Measurements from ENCODE around the gene SELENOF.
A peak's percentile ranks its signal among the peaks of the same experiment; 100 is the strongest.

SELENOF gene

DNA sequence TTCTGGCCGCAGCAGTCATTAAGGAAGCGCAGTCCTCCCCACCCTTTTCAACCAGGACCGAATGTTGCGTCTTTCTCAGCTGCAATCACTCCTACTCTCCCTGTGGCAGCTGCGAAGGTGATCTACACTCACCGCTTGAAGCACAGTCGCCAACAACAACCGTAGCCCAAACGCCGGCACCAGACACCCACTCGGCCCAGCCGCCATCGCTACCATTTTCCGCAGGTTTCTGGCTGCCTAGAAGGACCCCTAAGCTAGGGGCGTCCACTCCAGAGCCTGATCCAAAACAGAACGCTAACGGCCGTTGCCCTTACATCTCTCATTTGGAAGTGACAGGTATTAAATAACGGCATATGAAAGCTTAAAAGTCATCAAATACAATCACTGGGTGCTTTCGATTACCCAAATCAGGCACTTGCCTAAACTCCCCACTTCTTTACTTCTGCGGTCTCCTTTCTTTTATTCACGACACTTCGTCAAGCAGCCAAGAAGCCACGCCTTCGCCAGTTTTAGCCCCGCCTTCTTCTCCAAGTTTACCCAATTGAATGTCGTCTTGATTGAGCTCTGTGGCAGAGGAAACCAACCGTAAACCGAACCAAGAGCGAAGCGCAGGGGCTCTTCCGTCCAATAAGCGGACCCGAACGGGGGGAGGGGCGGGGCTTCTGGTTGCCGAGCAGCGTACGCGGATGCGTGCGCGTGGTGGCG lies at the start of gene SELENOF:
TSS of gene SELENOF (minus strand) at position 231 of the 705 bp plus-strand sequence. CDS start at position 216, 15 bp downstream.
- peak; percentile 97 to 98 for DNase-seq (ENCODE audit: low read depth in 2 of 2)

DNA sequence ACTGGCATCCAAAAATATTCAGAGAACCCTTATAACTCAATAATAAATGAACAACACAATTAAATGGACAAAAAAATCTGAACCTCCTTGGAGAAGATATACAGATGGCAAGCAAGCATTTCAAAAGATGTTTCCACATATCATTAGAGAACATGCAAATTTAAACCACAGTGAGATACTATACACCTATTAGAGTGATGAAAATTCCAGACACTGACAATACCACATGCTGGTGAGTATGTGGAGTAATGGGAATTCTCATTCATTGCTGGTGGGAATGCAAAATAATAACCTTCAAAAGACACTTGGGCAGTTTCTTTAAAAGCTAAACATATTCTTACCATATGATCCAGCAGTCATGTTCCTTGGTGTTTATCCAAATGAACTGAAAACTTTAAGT lies 46.6 kb upstream of the SELENOF start:
- no peak for DNase-seq (ENCODE audit: low read depth in 2 of 2)

DNA sequence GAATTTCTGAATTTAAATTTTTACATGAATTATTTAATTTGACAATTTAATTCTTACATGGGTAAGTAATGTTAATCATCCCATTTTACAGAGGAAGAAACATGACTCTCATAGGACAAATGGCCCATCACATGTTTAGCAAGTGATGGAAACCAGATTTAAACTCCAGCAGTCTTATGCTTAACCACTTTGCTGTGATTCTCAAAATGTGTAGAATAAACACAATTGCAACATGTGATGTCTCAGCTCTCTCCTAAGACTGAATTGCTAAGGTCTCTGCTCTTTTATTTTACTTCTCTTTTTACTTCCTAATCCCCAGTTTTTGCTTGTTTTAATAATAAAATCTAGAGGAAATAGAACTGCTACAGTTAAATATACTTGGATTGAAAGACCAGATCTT lies 43.3 kb upstream of the SELENOF start:
- DNase-seq (ENCODE audit: low read depth in 2 of 2), result no peak

DNA sequence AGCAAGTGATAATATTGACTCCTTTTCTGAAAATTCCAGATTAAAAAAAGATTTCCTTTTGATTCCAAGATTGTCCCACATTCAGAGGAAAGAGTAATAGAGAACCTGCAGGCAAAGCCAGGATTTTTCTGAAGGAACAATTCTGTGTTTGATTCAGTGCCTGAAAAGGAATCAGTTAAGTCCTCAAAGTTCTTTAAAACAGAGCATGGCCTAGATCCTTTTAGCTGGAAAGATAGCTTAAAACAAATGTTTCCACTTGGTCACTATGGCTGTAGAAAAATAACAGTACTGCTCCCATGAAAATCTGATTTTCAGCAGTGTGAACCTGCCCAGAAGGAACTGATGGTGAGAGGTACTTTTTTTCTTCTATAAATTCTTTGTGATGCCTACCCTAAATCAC lies 42.3 kb upstream of the SELENOF start:
- DNase-seq (ENCODE audit: low read depth in 2 of 2), result no peak

DNA sequence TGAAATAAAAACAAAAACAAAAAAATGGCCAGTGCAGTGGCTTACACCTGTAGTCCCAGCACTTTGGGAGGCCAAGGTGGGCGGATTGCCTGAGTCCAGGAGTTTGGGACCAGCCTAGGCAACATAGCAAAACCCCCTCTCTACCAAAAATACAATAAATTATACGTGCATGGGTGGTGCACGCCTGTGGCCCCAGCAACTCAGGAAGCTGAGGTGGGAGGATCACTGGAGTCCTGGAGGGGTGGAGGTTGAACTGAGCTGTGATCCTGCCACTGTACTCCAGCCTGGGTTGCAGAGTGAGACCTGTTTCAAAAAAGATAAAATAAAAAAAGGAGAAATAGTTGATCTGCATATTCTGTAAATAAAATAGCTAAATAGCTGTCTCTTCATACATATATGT lies 41.8 kb upstream of the SELENOF start:
- DNase-seq (ENCODE audit: low read depth in 2 of 2), result no peak

DNA sequence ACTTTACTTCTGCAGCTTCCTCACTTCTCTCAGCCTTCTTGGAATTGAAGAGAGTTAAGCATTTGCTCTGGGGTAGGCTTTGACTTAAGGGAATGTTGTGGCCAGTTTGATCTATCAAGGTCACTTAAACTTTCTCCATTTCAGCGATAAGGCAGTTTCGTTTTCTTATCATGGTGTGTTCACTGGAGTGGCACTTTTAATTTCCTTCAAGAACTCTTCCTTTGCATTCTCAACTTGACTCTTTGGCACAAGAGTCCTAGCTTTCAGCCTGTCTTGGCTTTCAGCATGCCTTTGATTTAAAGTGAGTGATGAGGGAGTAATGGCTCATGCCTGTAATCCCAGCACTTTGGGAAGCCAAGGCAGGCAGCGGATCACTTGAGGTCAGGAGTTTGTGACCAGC lies 39.2 kb upstream of the SELENOF start:
- DNase-seq (ENCODE audit: low read depth in 2 of 2), result no peak

DNA sequence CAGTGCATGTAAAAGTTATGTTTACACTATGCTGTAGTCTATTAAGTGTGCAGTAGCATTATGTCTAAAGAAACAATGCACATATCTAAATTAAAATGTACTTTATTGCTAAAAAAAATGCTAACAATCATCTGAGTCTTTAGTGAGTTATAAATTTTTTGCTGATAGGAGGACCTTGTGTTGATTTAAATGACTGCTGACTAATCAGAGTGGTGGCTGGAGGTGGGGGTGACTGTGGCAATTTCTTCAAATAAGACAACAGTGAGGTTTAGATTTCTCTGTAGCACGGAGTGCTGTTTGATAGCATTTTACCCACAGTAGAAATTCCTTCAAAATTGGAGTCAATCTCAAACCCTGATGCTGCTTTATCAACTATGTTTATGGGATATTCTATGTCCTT lies 37.5 kb upstream of the SELENOF start:
- DNase-seq (ENCODE audit: low read depth in 2 of 2), result no peak

DNA sequence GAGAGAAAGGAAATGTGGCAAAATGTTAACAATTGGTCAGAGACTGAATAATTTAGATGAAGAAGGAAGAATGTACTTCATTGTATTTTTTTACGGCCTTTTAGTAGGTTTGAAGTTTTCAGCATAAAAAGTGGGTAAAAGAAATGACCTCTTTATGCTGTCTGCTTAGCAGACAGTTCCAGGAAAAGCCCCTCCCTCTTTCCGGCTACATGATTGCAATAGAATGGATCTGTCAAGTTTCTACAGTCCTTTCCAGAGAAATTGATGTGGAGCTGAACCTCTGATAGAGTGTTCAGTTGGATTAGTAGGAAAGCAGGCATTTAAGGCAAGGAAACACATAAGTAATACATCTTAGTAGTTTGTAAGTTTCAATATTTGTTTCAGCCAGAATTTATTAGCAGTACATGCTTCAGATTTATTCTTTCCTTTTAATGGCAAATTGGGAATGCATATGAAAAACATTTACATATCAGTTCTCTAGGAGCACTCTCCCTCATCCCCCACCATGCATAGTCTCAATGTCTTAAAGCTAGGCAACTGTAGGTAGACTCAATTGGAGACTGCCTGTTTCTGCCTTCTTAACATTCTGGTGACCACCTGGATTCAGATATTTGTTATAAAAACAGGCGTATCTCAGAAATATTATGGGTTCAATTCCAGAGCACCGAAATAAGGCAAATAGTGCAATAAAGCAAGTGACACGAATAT lies 36.9 kb upstream of the SELENOF start:
- DNase-seq (ENCODE audit: low read depth in 2 of 2), result no peak

DNA sequence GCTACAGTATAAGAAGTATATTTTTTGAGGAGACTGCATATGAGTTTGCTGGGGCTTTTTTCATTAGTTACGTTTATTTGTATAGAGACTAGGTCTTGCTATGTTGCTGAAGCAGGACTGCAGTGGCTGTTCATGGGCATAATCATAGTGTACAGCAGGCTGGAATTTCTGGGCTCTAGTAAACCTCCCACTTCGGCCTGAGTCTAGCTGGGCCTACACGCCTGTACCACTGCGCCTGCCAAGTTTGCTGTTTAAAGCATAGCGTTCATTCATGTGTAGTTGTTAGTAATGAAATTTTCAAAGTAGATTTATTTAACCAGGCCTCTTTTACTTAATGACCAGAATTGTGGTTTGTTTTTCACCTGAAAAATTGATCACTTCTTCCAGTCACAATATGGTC lies 34.3 kb upstream of the SELENOF start:
- DNase-seq (ENCODE audit: low read depth in 2 of 2), result no peak

DNA sequence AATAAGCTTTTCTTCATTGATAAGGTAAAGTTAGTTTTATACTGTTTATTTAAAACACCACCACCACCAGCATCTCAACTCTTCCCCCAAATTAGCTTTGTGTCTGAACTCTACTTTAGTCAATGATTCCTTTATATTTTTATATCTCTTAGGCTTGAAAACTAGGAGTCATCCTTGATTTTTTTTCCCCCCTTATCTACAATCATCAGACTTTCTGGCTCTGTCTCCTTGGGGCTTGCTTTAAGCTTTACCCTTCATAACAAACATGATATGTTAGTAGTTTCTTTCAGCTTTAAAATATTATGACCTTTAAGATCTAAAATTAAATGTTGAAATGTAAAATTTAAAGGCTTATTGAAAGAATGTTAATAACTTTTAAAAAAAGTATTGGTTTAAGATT lies 28.8 kb upstream of the SELENOF start:
- no peak for DNase-seq (ENCODE audit: low read depth in 2 of 2)

DNA sequence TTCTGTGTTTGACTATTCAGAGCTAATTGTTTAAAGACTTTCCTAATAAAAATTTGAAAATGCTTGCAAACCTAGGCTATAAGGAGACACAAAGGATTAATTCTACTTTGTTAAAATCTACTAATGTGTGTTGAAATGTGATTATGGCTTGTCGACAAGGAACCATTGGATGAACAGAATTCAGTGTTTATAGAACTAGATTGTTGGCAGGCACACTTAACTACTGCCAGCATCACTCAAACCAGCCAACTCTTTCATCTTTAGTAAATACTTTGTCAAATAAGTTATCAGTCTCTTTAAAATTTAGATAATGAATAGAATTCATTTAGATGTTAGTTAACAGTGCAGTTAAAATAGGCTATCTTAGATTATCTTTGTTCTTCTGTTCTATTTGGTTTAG lies 28.1 kb upstream of the SELENOF start:
- no peak for DNase-seq (ENCODE audit: low read depth in 2 of 2)

DNA sequence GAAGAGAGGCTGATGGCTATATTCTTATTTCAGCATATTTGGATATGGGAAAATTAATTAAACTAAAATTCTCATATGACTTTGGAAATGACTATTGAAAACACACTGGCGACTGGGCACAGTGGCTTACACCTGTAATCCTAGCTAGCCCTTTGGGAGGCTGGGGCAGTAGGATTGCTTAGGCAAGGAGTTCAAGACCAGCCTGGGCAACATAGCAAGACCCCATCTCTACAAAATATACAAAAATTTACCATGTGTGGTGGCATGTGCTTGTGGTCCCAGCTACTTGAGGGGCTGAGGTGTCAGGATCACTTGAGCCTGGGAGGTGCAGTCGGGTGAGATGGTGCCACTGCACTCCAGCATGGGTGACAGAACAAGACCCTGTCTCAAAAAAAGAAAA lies 26.7 kb upstream of the SELENOF start:
- no peak for DNase-seq (ENCODE audit: low read depth in 2 of 2)

DNA sequence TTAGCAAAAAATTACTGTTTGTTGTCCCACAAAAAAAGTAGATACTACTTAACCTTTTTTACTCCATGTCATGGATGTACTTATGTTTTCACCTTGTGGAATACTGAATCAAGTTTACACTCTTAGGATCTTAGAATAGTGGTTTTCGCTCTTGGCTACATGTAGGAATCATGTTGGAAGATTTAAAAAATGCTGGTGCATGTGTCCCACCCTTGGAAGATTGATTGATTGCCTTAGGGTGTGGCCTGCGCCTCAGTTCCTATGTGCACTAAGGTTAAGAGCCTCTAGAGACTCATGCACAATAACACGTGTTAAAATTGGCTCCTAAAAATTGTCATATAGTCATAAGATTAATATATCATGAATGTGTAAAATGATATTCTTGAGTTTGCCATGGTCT lies 25.5 kb upstream of the SELENOF start:
- DNase-seq (ENCODE audit: low read depth in 2 of 2), result no peak

DNA sequence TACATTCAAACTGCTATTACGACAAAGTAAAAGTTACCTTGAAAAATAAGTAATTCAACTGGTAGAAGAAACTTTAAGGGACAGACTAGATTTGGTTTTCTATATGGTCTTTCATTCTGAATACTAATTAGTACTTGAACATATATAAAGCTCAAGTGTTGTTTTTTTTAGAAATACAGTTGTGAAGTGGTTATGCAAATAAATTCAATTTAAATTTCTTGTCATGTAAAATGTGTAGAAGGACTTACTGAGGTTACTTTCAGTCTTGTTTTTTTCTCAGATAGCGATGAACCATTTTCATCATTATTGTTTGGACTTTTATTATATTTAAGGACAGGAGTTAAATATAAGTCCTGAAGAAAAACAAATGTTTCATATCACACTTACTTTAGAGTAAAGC lies 24.9 kb upstream of the SELENOF start:
- DNase-seq (ENCODE audit: low read depth in 2 of 2), result no peak

DNA sequence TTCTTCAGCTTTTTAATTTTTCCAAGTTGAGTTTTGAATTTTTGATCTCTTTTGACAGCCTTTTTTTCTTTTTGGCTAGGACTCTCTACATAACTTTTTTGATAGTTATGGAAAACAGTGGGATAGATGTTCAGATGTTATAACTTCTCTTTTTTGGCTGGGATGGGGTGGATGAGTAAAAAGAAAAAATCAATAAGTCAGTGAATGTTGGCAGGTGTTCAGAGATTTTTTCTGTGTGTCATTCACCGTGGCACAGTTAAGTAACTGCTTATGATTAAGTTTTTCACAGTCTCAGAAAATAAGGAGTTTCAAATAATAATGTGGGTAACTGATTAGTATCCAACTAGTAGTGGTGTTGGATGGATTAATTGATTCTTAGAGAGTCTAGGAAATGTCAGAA lies 24.5 kb upstream of the SELENOF start:
- no peak for DNase-seq (ENCODE audit: low read depth in 2 of 2)

DNA sequence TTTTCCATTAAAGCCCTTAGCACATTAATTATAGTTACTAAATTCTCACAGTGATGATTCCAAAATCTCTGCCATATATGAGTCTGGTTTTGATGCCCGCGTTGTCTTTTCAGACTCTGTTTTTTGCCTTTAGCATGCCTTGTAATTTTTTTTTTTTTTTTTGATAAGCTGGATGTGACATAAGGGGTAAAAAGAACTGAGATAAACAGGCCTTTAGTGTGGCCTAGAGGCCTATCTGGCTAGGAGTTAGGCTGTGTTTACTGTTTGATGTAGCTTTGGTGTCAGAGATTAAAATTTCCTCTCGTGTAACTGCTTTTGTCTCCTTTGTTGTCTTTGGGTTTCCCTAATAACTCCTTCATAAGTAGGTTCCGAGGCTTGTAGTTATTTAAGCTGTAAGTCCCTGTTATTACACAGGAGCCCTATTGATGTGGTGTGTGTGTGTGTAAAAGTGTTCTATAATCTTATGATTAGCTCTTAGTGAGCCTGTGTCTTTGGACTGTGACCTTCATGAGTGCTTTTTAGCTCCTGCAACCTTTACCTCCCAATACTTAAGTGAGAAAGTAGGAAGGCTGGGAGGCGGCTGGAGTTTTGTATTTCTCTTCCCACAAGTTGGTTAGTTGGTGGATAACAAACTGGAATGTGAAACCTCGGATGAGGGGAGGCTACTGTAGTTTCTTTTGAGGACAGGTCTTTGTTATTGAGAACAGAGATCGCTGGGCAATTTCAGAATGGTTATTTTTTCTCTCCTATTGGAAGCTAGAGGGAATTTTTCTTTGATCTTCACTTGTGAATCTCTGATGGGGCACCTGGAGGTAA lies 19.8 kb upstream of the SELENOF start:
- DNase-seq (ENCODE audit: low read depth in 2 of 2), result no peak

DNA sequence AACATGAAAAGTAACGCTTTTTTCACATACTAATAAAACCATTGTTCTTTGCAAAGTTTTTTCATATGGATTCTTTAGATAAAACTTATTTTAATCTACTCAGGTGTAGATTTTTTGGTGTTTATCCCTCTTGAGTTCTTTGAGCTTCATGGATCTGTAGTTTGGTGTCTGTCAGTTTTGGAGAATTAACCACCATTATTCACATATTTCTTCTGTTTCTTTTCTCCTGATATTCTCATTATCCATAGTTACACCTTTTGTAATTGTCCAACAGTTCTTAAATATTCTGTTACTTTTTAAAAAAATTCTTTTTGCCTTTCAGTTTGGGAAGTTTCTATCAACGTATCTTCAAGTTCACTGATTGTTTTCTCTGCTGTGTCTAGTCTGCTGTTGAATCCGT lies 19.1 kb upstream of the SELENOF start:
- no peak for DNase-seq (ENCODE audit: low read depth in 2 of 2)

DNA sequence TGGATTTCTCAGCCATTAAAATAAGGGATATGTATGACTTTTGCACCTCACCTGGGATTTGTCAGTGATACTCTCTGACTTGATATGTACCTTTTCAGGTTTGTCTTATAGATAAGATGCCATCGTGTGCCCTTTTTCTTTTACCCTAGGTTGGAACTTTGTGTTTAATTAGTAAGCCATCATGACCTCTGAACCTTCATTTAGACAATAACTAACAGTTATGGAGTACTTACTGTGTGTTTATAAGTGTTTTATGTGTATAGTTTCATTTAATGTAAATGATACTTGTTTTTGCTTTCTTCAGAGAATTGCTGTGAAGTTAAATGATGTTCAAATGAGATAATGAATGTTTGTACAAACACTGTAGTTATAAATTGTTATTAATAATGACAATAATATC lies 14.9 kb upstream of the SELENOF start:
- no peak for DNase-seq (ENCODE audit: low read depth in 2 of 2)

DNA sequence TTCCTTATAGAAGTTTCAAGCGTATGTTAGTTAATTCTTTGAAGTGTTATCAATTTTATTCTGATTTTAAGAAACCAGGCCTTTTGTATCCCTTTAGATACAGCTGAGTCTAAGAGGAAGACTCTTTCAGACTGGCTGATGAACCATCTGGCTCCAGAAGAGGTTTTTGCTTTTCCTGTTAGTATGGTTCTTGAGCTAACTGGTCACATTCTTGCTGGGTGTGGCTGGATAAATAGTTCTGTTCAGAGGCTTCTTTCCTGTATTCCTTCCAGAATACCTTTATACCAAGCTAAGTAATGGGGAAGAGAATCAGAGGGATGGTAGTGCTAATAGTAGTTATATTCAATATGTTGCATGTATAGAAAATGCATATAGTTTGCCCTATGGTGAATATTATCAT lies 13.0 kb upstream of the SELENOF start:
- no peak for DNase-seq (ENCODE audit: low read depth in 2 of 2)

DNA sequence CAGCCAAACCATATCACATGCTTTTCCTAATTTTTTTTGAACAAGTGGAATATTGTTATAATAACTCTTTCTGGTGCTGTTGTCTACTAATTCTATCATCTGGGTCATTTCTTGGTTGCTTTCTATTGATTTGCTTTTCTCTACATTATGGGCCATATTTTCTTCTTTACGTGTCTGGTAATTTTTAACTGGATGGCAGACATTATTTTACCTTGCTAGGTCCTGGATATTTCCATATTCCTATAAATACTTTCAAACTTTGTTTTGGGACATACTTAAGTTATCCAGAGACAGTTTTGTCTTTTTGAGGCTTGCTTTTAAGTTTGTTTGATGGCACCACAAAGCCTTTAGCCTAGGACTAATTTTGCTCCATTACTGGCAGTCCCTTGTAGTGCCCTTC lies 11.8 kb upstream of the SELENOF start:
- DNase-seq (ENCODE audit: low read depth in 2 of 2), result no peak

DNA sequence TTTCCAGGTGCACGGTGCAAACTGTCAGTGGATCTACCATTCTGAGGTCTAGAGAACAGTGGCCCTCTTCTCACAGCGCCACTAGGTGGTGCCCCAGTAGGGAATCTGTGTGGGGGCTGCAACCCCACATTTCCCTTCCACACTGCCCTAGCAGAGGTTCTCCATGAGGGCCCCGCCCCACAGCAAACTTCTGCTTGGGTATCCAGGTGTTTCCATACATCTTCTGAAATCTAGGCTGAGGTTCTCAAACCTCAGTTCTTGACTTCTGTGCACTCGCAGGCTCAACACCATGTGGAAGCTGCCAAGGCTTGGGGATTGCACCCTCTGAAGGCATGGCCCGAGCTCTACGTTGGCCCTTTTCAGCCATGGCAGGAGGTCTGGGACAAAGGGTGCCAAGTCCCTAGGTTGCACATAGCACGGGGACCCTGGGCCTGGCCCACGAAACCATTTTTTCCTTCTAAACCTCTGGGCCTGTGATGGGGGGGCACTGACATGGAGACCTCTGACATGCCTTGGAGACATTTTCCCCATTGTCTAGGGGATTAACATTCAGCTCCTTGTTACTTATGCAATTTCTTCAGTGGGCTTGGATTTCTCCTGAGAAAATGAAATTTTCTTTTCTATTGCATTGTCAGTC lies 10.5 kb upstream of the SELENOF start:
- DNase-seq (ENCODE audit: low read depth in 2 of 2), result no peak

DNA sequence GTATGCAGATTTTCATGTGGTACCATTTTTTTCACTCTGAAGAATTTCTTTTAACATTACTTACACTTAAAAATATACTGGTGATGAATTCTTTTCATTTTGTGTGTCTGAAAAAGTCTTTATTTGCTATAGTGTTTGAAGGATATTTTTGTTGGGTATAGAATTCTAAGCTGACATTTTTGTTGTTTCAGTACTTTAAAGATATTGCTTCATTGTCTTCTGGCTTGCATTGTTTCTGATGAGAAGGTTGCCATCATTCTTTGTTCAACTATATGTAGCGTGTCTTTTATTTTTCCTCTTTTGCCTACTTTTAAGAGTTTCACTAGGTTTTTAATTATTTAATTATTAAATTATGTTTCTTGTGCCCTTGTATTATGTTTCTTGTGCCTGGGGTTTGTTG lies 8.5 kb upstream of the SELENOF start:
- no peak for DNase-seq (ENCODE audit: low read depth in 2 of 2)
